Measurements from ENCODE around the gene PTPRK. TPM values are rescaled to one million over a fixed set of nuclear protein-coding genes. Genes with fewer than 3 reads are reported as not detected.

The PTPRK gene
- total RNA-seq, 1 donor from 2014 or later = 43.0 TPM

GRCh38 chr6:128518434-128519131 lies 1.8 kb downstream of the PTPRK start:
- intact Hi-C loops (cut with micrococcal nuclease) = no loop called here
- DNase-seq (no peak), ATAC-seq (no peak)

DNA sequence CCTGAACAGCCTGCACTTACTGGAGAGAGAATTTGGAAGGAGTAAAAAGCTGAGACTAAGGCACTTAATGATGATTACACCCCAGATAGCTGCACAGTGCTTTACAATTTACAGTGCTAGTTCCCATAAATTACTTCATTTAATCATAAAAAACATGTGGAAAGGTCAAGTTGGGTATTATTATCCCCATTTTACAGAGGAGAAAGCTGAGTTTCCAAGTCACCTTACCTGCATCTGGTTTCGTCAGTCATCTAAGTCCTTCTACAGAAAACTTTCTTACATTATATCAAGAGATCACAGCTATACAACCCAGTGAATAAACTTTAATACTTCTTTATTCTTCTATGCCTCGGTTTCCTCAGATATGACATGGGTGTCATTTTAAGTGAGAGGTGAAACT lies 3.3 kb downstream of the PTPRK start:
- intact Hi-C loops (cut with micrococcal nuclease) = no loop called here
- ATAC-seq (no peak), DNase-seq (no peak)

DNA sequence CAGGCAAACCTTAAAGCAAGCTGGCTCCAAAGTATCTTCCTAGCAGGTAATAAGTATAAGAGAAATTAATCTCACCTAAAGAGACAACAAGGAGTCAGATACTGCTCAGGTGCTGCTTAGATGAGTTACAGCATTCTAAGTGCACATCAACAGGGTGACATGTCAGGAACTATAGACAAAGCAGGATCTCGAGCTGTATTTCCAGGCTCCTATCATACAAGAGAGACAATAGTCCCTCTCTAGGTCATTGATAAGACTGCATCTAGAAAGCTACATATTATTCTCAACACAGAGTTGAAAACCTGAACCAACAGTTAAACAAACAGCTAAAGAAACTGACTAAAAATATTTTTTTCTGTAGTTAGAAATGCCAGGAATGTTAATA lies 3.9 kb downstream of the PTPRK start:
- intact Hi-C loops (cut with micrococcal nuclease) = no loop called here
- ATAC-seq = no peak
- DNase-seq = no peak

DNA sequence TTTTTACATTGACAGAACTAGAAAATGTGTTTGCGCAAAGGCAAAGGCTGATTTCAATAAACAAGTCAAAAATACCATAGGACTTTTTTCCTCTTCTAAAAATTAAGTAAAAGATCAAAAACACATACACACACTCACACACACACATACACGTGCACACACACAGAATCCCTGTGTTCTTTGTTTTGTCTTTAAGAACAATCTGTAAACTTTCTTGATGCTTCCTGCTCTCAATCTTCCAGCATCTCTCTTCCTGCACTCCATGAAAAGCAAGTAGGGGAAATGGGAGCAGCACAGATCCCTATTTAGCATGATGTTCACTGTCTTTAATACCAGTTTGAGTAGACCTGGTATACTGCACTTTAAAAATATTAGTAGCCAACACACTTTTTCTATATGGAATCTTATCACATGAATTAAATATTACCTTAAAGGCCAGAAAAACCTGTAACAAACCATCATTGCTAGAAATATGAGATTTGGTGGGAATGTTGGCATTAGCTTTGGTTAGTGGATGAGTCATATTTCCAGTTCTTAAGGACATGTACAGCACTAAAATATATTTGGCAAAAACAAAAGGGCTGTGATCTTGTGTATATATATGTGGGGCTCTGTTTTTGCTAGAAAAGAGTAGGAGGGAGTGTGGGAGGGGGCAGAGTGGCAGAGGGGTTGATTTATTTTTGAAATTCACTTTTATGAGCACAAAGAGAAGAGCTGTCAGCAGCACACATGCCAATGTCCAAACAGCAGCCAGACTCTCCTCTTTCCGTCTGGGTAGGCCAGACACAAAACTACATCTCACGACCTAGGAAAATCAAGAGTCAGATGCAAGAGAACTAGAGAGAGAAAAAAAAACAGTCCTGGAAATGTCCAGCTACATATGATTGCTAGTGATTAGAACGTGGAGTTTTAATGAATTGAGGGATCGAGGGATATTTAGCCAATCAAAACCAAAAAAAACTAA lies 4.6 kb downstream of the PTPRK start:
- ATAC-seq (no peak), DNase-seq (no peak)
- intact Hi-C loops (cut with micrococcal nuclease) = no loop called here

DNA sequence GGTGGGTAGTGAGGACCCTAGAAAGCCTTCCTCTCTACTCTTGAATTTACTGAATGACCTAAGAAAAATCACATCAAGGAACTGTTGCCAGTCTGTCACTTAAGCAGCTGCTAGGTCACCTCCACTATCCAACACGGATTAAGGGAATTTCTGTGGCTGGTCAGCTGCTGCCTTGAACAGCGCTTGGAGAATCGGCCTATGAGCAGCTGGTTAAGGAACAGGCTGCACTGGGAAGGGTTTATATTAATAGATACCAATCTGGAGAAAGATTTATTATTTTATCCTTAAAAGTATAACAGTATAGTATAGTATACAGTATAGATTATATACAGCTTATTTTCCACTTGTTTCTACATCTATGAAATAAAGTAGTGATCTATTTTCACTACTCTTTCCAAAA lies 6.5 kb downstream of the PTPRK start:
- DNase-seq = no peak
- no peak for ATAC-seq
- intact Hi-C loops (cut with micrococcal nuclease) = no loop called here

GRCh38 chr6:128512296-128512695 lies 8.1 kb downstream of the PTPRK start:
- no peak for ATAC-seq
- intact Hi-C loops (cut with micrococcal nuclease) = no loop called here
- no peak for DNase-seq

GRCh38 chr6:128511506-128511905 lies 8.9 kb downstream of the PTPRK start:
- ATAC-seq = no peak
- DNase-seq = no peak
- intact Hi-C loops (cut with micrococcal nuclease) = no loop called here

- DNase-seq (no peak), ATAC-seq (no peak)
- intact Hi-C loops (cut with micrococcal nuclease) = no loop called here
Measured at GRCh38 chr6:128509709-128510108, 10.7 kb downstream of the PTPRK start.

- ATAC-seq (no peak), DNase-seq (no peak)
- intact Hi-C loops (cut with micrococcal nuclease) = no loop called here
Measured at GRCh38 chr6:128508588-128509296, 11.7 kb downstream of the PTPRK start.

GRCh38 chr6:128507337-128508310 lies 12.8 kb downstream of the PTPRK start:
- DNase-seq (no peak), ATAC-seq (no peak)
- intact Hi-C loops (cut with micrococcal nuclease) = no loop called here

DNA sequence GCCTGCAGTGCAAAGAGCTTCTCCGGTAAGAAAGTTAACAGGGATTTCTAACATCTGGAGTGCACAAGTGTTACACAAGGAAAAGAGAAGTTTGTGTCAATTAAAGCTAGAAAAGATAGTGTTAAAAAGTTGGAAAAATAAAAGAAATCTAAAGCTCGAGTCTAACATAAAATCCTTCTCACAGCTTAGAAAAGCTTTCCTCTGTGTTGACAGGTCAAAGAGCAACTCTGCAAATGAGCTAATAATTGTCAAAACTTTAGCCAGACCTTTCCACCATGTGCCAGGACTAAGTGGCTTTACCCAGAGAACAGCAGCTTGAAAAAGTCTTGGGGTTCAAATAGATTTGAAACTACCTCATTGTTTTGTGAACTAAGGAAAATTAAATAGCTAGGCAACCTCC lies 14.8 kb downstream of the PTPRK start:
- intact Hi-C loops (cut with micrococcal nuclease) = no loop called here
- no peak for ATAC-seq
- DNase-seq = no peak

GRCh38 chr6:128504003-128504654 lies 16.3 kb downstream of the PTPRK start:
- intact Hi-C loops (cut with micrococcal nuclease) = no loop called here

GRCh38 chr6:128500749-128501600 lies 19.4 kb downstream of the PTPRK start:
- no peak for DNase-seq
- ATAC-seq = no peak
- intact Hi-C loops (cut with micrococcal nuclease) = no loop called here

More at GRCh38 chr6:128504003-128504654, 16.3 kb downstream of the PTPRK start:
- ATAC-seq (peak; percentile 86), DNase-seq (no peak)

DNA sequence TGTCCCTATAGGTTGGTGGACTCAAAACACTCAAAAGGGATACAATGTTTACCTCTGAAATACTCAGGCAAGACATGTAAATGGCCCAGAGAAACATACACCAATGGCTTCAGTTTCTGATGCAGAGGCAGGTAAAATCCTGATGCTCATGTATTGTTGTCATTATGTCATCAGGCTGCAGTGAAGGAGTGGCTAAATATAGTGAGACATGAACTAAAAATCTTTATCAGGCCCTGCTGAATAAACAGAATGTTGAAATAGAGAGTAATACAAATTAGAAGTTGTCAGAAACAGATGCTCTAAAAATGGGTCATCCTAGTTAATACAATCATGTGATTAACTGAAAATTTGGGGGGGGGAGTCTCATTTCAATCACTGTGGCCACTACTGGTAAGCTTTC lies 20.4 kb downstream of the PTPRK start:
- ATAC-seq (peak; percentile 24), DNase-seq (no peak)
- intact Hi-C loops (cut with micrococcal nuclease) = no loop called here

- intact Hi-C loops (cut with micrococcal nuclease) = no loop called here
- DNase-seq (no peak), ATAC-seq (no peak)
Measured at GRCh38 chr6:128499079-128499731, 21.2 kb downstream of the PTPRK start.

- no peak for DNase-seq
- no peak for ATAC-seq
- intact Hi-C loops (cut with micrococcal nuclease) = no loop called here
Measured at GRCh38 chr6:128498234-128498633, 22.2 kb downstream of the PTPRK start.

Measured in left ventricle myocardium superior (tissue), 1 donor.